HFFc6 (cell line): ENCODE data around the gene EIF4G1. TPM values are rescaled to one million over a fixed set of nuclear protein-coding genes. Genes with fewer than 3 reads are reported as not detected.

Source experiments
- DNase-seq: peaks from one replicate; pipeline ENCODE4 v3.0.0-alpha.2; 2018
- H3K27ac Mint-ChIP-seq: 2 replicates; pipeline ENCODE4 v1.8.0; 2020; ENCODE audit warnings: mild to moderate bottlenecking, mixed read lengths
- H3K27me3 Mint-ChIP-seq: 2 replicates; pipeline ENCODE4 v1.8.0; 2021; ENCODE audit warnings: mild to moderate bottlenecking, moderate library complexity, mixed read lengths; ENCODE audit not compliant: insufficient read depth
- H3K36me3 Mint-ChIP-seq: 2 replicates; pipeline ENCODE4 v1.8.0; 2021; ENCODE audit warnings: low read depth, mixed read lengths
- H3K4me1 Mint-ChIP-seq: 2 replicates; pipeline ENCODE4 v1.8.0; 2020; ENCODE audit warnings: low read depth, mixed read lengths
- H3K4me3 Mint-ChIP-seq: 2 replicates; pipeline ENCODE4 v1.8.0; 2020; ENCODE audit warnings: mild to moderate bottlenecking, moderate library complexity, mixed read lengths
- H3K9me3 Mint-ChIP-seq: 2 replicates; pipeline ENCODE4 v1.8.0; 2020; ENCODE audit warnings: mild to moderate bottlenecking, mixed read lengths
- total RNA-seq, 6 experiments: library from RNA; stranded (reverse); fragmentation: NEBNext Ultra II Directional; extraction: Animal tissue kit (Norgen Biotek cat#: 25700); gene quantifications; 2 replicates in 1 of 6; 3 replicates in 5 of 6; pipeline ENCODE4 v1.2.3, GENCODE V29; 2021
- TF ChIP-seq, protein P1 (sequence below): fragments of 200-600 bp; sonication (generic); IDR thresholded peaks from 2 replicates; pipeline ENCODE4 v1.5.0; 2021; ENCODE audit warnings: antibody characterized with exemption, mild to moderate bottlenecking

The EIF4G1 gene
- total RNA-seq, 6 experiments from 2014 or later = 522 to 605 (median 559) TPM

DNA sequence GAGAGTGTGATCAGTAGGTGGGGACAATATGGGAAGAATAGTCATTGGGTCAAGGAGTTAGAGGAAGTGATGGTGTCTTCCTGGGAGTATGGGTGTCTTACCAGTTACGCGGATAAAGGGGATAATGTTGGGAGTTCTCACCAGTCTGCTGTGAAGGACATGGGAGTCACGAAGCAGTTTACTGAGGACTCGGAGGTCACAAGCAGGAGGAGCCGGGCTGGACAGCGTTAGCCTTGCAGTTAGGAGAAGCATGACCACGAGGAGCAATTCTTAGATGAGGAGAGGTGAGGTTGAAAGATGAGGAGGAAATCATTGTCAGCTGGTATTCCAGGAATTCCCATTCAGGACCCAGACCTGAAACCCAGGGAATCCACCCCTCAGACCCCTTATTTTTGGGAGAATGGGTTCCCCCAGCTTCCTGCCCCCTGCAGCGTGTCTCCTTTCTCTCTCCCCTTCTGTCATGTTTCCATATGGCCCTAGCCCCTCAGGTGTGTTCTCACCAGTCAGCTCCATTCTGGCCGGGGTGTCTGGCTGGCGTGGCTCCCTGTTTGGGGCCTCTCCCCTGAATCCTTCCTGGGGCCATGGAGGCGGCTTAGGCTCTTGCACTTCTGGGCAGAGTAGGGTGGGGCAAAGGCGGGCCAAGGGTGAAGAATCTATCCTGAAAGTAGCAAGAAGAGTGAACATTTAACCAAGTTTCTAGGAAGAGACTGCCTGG, 61.5 kb downstream of the EIF4G1 start:
- no peak overlapping the region for H3K27ac Mint-ChIP-seq

DNA sequence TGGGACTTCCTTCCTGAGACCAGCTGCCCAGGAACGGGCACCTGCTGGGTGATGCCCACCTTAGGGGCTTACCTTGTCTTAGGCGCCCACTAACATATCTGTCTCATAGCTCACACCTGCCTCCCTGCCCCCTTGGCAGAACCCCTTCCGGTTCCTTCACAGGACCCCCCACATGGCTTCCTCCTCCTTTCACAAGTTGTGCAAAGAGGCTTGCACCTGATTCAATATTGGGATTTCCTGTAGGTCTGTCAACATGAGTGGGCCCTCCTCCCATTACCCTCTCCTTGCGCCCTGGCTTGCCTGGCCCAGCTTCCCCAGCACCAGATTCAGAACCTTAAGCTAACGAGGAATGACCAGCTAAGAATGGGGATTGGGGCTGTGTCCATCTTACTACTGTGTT, 63.0 kb downstream of the EIF4G1 start:
- H3K9me3 Mint-ChIP-seq = no peaks in the 10 kb centered on the region
- no peak for DNase-seq
- no peak overlapping the region for H3K4me3 Mint-ChIP-seq
- peaks cover 14% of the 10 kb centered on the region for H3K4me1 Mint-ChIP-seq
- no peak overlapping the region for H3K27ac Mint-ChIP-seq
- TF ChIP-seq, protein P1, sequence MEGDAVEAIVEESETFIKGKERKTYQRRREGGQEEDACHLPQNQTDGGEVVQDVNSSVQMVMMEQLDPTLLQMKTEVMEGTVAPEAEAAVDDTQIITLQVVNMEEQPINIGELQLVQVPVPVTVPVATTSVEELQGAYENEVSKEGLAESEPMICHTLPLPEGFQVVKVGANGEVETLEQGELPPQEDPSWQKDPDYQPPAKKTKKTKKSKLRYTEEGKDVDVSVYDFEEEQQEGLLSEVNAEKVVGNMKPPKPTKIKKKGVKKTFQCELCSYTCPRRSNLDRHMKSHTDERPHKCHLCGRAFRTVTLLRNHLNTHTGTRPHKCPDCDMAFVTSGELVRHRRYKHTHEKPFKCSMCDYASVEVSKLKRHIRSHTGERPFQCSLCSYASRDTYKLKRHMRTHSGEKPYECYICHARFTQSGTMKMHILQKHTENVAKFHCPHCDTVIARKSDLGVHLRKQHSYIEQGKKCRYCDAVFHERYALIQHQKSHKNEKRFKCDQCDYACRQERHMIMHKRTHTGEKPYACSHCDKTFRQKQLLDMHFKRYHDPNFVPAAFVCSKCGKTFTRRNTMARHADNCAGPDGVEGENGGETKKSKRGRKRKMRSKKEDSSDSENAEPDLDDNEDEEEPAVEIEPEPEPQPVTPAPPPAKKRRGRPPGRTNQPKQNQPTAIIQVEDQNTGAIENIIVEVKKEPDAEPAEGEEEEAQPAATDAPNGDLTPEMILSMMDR = no peak
- no peaks in the 10 kb centered on the region for H3K36me3 Mint-ChIP-seq
- peaks cover 44% of the 10 kb centered on the region for H3K27me3 Mint-ChIP-seq

More for the DNA sequence above, 61.5 kb downstream of the EIF4G1 start:
- no peak for DNase-seq
- TF ChIP-seq, protein P1 = no peak
- Mint-ChIP-seq H3K4me1 (peaks cover 24% of the 10 kb centered on the region), H3K9me3 (no peaks in the 10 kb centered on the region), H3K27me3 (peaks cover 35% of the 10 kb centered on the region), H3K4me3 (no peak overlapping the region), H3K36me3 (no peaks in the 10 kb centered on the region)

DNA sequence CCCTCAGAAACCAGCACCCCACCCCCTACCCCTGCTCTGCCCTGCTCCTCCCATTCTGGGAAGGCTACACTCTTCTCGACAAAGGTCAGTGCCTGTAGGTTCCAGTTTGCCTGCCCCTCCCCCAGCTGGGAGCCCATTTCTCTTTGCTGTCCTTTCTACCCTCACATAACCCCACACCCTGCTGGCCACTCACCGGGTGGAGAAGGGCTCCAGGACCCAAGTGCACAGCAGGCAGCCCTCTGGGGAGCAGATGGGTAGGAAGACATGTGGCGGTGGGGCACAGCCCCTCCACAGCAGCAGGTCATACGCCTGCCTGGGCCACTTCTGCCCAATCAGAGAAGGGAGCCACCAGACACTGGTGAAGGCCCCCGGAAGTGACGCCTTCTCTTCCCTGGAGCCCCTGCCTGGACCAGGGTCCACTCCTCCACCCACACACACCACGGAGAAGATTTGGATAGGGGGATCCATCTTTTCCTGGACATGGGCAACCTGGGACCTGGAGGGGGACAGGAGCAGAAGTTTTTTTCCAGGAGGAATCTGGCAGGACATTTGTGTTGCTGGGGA, 63.6 kb downstream of the EIF4G1 start, which contains the start of gene THPO:
Gene THPO, minus strand, starts transcription at position 326 of the 564 bp plus-strand sequence. CDS start 1,948 bp downstream, outside the sequence.
- Mint-ChIP-seq H3K36me3 (no peaks in the 10 kb centered on the region), H3K4me1 (peaks cover 14% of the 10 kb centered on the region), H3K4me3 (no peak within 1 kb of the TSS), H3K27ac (no peak within 1 kb of the TSS), H3K9me3 (no peaks in the 10 kb centered on the region), H3K27me3 (peaks cover 45% of the 10 kb centered on the region)
- TF ChIP-seq, protein P1 = no peak
- no peak for DNase-seq

DNA sequence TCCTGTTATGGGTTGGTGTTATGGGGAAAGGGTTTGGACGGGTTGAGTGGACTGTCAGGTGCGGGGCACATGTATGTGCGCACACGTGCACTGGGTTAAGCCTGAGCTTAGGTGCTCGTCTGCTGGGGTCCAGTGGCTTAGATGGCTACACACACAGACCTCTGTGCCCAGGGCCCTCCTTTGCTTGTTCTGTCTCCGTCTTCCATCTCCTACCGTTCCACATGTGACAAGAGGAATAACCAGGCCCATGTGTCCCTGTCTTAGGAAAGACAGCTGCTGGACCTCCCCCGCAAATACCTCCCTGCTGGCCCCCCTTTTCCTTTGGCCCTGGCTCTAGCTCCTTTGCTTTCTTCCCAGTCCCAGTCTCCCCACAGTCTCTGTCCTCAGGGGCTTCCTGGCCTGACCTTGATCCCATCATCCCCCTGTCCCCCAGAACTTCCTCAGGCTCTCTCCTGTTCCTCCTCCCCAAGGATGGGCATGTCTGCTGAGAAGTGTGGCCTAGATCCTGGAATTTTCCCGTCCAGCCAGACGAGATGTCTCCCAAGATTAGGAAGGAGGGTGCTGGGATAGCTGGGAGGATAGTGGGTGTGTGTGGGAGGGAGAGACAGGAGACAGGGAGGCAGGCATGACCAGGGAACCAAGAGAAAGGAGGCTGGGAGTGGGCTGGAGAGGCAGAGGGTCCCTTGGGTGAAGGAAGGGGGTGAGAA, 64.4 kb downstream of the EIF4G1 start:
- DNase-seq = no peak
- TF ChIP-seq, protein P1 = no peak
- peaks cover 7% of the 10 kb centered on the region for H3K4me1 Mint-ChIP-seq
- peak overlapping the region; percentile 20; the same call in 1 of the 2 replicates for H3K4me3 Mint-ChIP-seq
- peaks cover 47% of the 10 kb centered on the region for H3K27me3 Mint-ChIP-seq
- no peaks in the 10 kb centered on the region for H3K36me3 Mint-ChIP-seq
- no peaks in the 10 kb centered on the region for H3K9me3 Mint-ChIP-seq
- no peak overlapping the region for H3K27ac Mint-ChIP-seq

DNA sequence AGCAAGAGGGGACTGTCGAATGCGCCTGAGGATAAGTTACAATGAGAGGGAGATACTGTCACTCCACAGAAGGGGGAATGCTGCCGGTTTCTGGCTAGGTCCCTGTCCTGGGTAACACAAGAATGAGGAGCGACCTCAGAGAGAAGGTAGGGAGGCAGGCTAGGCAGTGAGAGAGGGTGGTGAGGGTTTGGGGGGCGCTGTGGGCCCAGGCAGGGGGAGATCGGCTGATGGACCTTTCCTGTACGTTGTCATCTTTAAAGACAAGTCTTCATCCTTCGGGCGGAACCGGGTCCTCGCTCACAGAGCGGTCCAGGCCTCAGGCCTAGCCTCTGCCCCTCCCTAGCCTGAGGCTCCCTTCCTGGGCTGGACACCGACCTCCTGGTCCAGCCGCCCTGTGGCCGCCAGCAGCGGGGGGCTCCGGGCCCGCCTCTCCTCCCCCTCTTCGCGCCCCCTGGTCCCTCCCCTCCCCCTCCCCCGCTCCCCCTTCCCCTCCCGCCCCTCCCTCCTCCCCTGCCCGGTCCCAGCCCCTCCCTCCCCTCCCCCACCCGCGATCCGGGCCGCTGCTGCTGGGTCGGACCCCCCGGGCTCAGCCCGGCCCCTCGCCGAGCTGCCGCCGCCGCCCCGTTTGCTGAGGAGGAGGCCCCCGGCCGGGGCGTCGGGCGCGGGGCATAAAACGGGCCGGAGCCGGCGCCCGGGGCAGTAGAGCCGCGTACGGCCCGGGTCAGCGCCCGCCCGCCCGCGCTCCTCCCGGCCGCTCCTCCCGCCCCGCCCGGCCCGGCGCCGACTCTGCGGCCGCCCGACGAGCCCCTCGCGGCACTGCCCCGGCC, 65.2 kb downstream of the EIF4G1 start, which contains the start of gene CHRD:
Gene CHRD, plus strand, starts transcription at position 697 of the 827 bp plus-strand sequence. CDS start 265 bp downstream, outside the sequence.
- H3K4me1 Mint-ChIP-seq = peaks cover 6% of the 10 kb centered on the region; the same call in 1 of the 2 replicates
- H3K36me3 Mint-ChIP-seq = no peaks in the 10 kb centered on the region
- DNase-seq = no peak
- no peak within 1 kb of the TSS for H3K27ac Mint-ChIP-seq
- H3K9me3 Mint-ChIP-seq = no peaks in the 10 kb centered on the region
- TF ChIP-seq, protein P1 = no peak
- peak within 1 kb of the TSS; percentile 20; the same call in 1 of the 2 replicates for H3K4me3 Mint-ChIP-seq
- peaks cover 48% of the 10 kb centered on the region for H3K27me3 Mint-ChIP-seq
